K562 (cell line): ENCODE results near the gene MRPL48. TPM values are rescaled to one million over a fixed set of nuclear protein-coding genes. Genes with fewer than 3 reads are reported as not detected.

ENCODE experiments used
- ATAC-seq: fragments of 200-7000 bp; cut with Tn5 transposase; 3 replicates; pipeline ENCODE4 v1.9.1; 2020; ENCODE audit warnings: moderate library complexity
- BruUV-seq: library from RNA; stranded (reverse); fragments of 400-500 nt; replicated peaks from 2 replicates; lab custom pipeline; 2021; lab: Mats Ljungman, UMichigan
- CTCF ChIA-PET: fragments of 300-600 bp; formaldehyde crosslinking; extraction: SDS; loops from one replicate; lab custom pipeline; 2021; ENCODE audit warnings: low intra/inter-chr PET ratio; lab: Yijun Ruan, JAX
- POLR2A ChIA-PET: fragments of 300-600, 350-650 bp; sonication (Branson Sonifier 250); formaldehyde crosslinking; extraction: SDS; loops from one replicate; lab custom pipeline; 2021; ENCODE audit warnings: antibody characterized with exemption, inconsistent platforms; lab: Yijun Ruan, JAX
- DNase-seq, 4 experiments: peaks; one replicate each; pipeline versions ENCODE4 v3.0.0 to v3.0.0-alpha.2; 2011 to 2018; ENCODE audit warnings: low spot score in 3 of 4, mixed read lengths in 3 of 4; ENCODE audit errors: extremely low read depth in 1 of 4
- FAIRE-seq: peaks from 2 replicates; lab custom pipeline; 2011; peaks lifted over from hg19 to GRCh38; lab: Jason Lieb, UNC
- H2AFZ ChIP-seq: 2 replicates; pipeline ENCODE4 v1.6.0; 2011; ENCODE audit warnings: low read depth, low read length, control low read depth, inconsistent platforms
- H3K27ac ChIP-seq: fragments of 200-600 bp; 3 replicates; pipeline ENCODE4 v1.8.0; 2011; ENCODE audit warnings: low read depth, mild to moderate bottlenecking, control low read depth, inconsistent platforms, low read length, moderate library complexity, mixed read lengths; ENCODE audit errors: extremely low read depth
- H3K27me3 ChIP-seq, 2 experiments: fragments of 300-600 bp in 1 of 2; 2 replicates in 1 of 2; 3 replicates in 1 of 2; pipeline versions ENCODE4 v1.6.0 to v1.8.0; 2011; ENCODE audit warnings: inconsistent platforms in 2 of 2, low read length in 2 of 2, mild to moderate bottlenecking in 1 of 2, mixed read lengths in 1 of 2, moderate library complexity in 1 of 2; ENCODE audit not compliant: control insufficient read depth in 2 of 2, insufficient read depth in 2 of 2
- H3K36me3 ChIP-seq: fragments of 300-600 bp; 3 replicates; pipeline ENCODE4 v1.8.0; 2011; ENCODE audit warnings: mild to moderate bottlenecking, low read length, inconsistent platforms; ENCODE audit not compliant: control insufficient read depth, insufficient read depth
- H3K4me1 ChIP-seq, 2 experiments: fragments of 200-600 bp in 1 of 2; replicated peaks in 1 of 2; 2 replicates in 1 of 2; 3 replicates in 1 of 2; pipeline versions ENCODE4 v1.5.1 to v1.8.0; 2011; ENCODE audit warnings: inconsistent platforms in 2 of 2, low read length in 2 of 2, mild to moderate bottlenecking in 1 of 2, mixed read lengths in 1 of 2, moderate library complexity in 1 of 2; ENCODE audit not compliant: control insufficient read depth in 2 of 2, insufficient read depth in 2 of 2
- H3K4me2 ChIP-seq: 2 replicates; pipeline ENCODE4 v1.6.1; 2011; ENCODE audit warnings: low read length, control low read depth, inconsistent platforms, mixed read lengths; ENCODE audit not compliant: insufficient read depth
- H3K4me3 ChIP-seq: fragments of 200-600 bp; sonication (generic), shearing (Covaris generic); 2 replicates; pipeline ENCODE4 v1.5.1; 2016; ENCODE audit warnings: control low read depth, inconsistent platforms
- H3K79me2 ChIP-seq: fragments of 200-600 bp; 3 replicates; pipeline ENCODE4 v1.8.0; 2011; ENCODE audit warnings: low read length, inconsistent platforms; ENCODE audit not compliant: control insufficient read depth, insufficient read depth
- H3K9ac ChIP-seq, 2 experiments: 2 replicates each; pipeline versions ENCODE4 v1.6.0 to v1.6.1; 2011; ENCODE audit warnings: low read depth in 2 of 2, low read length in 2 of 2, control low read depth in 1 of 2, inconsistent platforms in 1 of 2, mild to moderate bottlenecking in 1 of 2, mixed read lengths in 1 of 2; ENCODE audit not compliant: insufficient read depth in 1 of 2
- H3K9me1 ChIP-seq: one replicate; pipeline ENCODE4 v1.6.0; 2011; ENCODE audit warnings: inconsistent platforms, mild to moderate bottlenecking, low read length, moderate library complexity; ENCODE audit not compliant: control insufficient read depth, insufficient read depth
- H3K9me3 ChIP-seq: replicated peaks from 2 replicates; pipeline ENCODE4 v1.5.1; 2011; ENCODE audit warnings: low read depth, low read length, inconsistent platforms; ENCODE audit not compliant: control insufficient read depth, insufficient read depth
- H4K20me1 ChIP-seq: replicated peaks from 2 replicates; pipeline ENCODE4 v1.6.1; 2011; ENCODE audit warnings: low read length, inconsistent platforms, mixed read lengths; ENCODE audit not compliant: control insufficient read depth, insufficient read depth
- ESRRB ChIP-seq: fragments of 250-450 bp; sonication (Bioruptor Pico); IDR thresholded peaks from 2 replicates; pipeline ENCODE4 v1.5.0; 2020; ENCODE audit warnings: mild to moderate bottlenecking, moderate library complexity, borderline replicate concordance
- FOXJ3 ChIP-seq: sonication (generic); formaldehyde crosslinking; IDR thresholded peaks from 2 replicates; pipeline ENCODE4 v1.4.0; 2020; ENCODE audit warnings: mild to moderate bottlenecking, missing genetic modification reagents
- HNRNPL ChIP-seq: fragments of 200-400 bp; formaldehyde crosslinking; IDR thresholded peaks from 2 replicates; pipeline ENCODE4 v1.6.1; 2017; ENCODE audit warnings: low read depth, mild to moderate bottlenecking, low read length
- KDM1A ChIP-seq, 2 experiments: fragments of 450-650 bp; IDR thresholded peaks; 2 replicates each; pipeline ENCODE4 v1.6.1; 2016; ENCODE audit warnings: mild to moderate bottlenecking in 2 of 2
- RBFOX2 ChIP-seq: fragments of 200-400 bp; formaldehyde crosslinking; IDR thresholded peaks from 2 replicates; pipeline ENCODE4 v1.6.1; 2017; ENCODE audit warnings: low read depth, mild to moderate bottlenecking, low read length, moderate library complexity
- TBL1XR1 ChIP-seq, 2 experiments: IDR thresholded peaks; 2 replicates each; pipeline ENCODE4 v1.6.1; 2012; ENCODE audit warnings: improper control_type of control experiment in 2 of 2, low read length in 2 of 2, mild to moderate bottlenecking in 1 of 2
- TFAM ChIP-seq: fragments of 250-450 bp; sonication (Bioruptor Pico); conservative IDR thresholded peaks from 2 replicates; pipeline ENCODE4 v1.5.0; 2021; ENCODE audit warnings: mild to moderate bottlenecking, moderate library complexity
- THAP12 ChIP-seq: fragments of 250-450 bp; sonication (Bioruptor Pico); IDR thresholded peaks from 2 replicates; pipeline ENCODE4 v1.9.0; 2021; ENCODE audit warnings: mild to moderate bottlenecking, inconsistent platforms
- THRAP3 ChIP-seq: fragments of 450-650 bp; IDR thresholded peaks from 2 replicates; pipeline ENCODE4 v1.6.1; 2016; ENCODE audit warnings: mild to moderate bottlenecking, inconsistent platforms, borderline replicate concordance
- ZFP36 ChIP-seq: fragments of 150-350 bp; IDR thresholded peaks from 2 replicates; pipeline ENCODE4 v1.6.1; 2018; ENCODE audit warnings: low read length, low read depth; ENCODE audit not compliant: partially characterized antibody
- ZNF280A ChIP-seq: fragments of 450-650 bp; IDR thresholded peaks from 2 replicates; pipeline ENCODE4 v1.6.1; 2018; ENCODE audit warnings: mild to moderate bottlenecking, low read depth; ENCODE audit not compliant: partially characterized antibody
- ZNF384 ChIP-seq: IDR thresholded peaks from 2 replicates; pipeline ENCODE4 v1.6.1; 2012; ENCODE audit warnings: low read depth, low read length, improper control_type of control experiment
- WGBS: fragments of 100-300 bp; shearing (Covaris generic); methylation state at CpG from one replicate; pipeline ENCODE4 v1.1.6; 2016; ENCODE audit warnings: low coverage, mixed read lengths; ENCODE audit not compliant: insufficient coverage; ENCODE audit errors: missing lambda C conversion rate; 5-methylcytosine and 5-hydroxymethylcytosine counted together
- in situ Hi-C: fragments of 300-500 bp; cut with MboI; formaldehyde crosslinking; loops from 4 replicates; pipeline ENCODE4 v1.15.0; 2018; ENCODE audit warnings: inconsistent platforms, mixed read lengths
- intact Hi-C: fragments of 100-400 bp; cut with micrococcal nuclease; formaldehyde crosslinking; loops from 2 replicates; pipeline ENCODE4 v1.14.2; 2022
- polyA plus RNA-seq, 8 experiments: library from polyadenylated mRNA; depleted of rRNA in 4 of 8; stranded (reverse) in 5 of 8; unstranded in 3 of 8; fragments of >200 nt; fragmentation: Nextera tagmentation in 2 of 8; fragmentation: Illumina TruSeq in 1 of 8; extraction: Ambion mirVana in 2 of 8; extraction: Trizol in 1 of 8; gene quantifications; 2 replicates each; pipeline versions ENCODE4 v1.2.1 to v1.2.3, GENCODE V29; 2011 to 2014; ENCODE audit warnings: inconsistent platforms in 1 of 8, missing spikeins in 1 of 8
- total RNA-seq, 7 experiments: library from RNA; depleted of rRNA in 6 of 7; stranded (reverse); fragments of >200 nt in 6 of 7; fragmentation: Illumina TruSeq in 2 of 7; extraction: Trizol in 2 of 7; gene quantifications; 2 replicates each; pipeline versions ENCODE4 v1.2.1 to v1.2.3, GENCODE V29; 2011 to 2021; ENCODE audit warnings: low replicate concordance in 1 of 7

Gene MRPL48
- total and polyA plus RNA-seq, 9 of the 15 experiments (the other 6 are each of a cell fraction or from before 2014, with no cell fraction given), result 66.0 to 237 (median 104) TPM

GRCh38 chr11:73872749-73873357 is 85.2 kb downstream of the MRPL48 start:
- no TSS peak for BruUV-seq
- peaks cover 49% of the 10 kb centered on the region for H3K79me2 ChIP-seq
- no peaks in the 10 kb centered on the region for H3K27me3 ChIP-seq
- H3K4me3 ChIP-seq, result no peak overlapping the region
- DNase-seq, result no peak
- H3K4me2 ChIP-seq, result no peak overlapping the region
- 99% methylated on average over 9 of the region's 9 CpGs for WGBS
- intact Hi-C loops, result loop anchor here (10.0 kb wide), 1 partner anchor 108 kb away; the partner anchor contains the start of gene RAB6A
- H3K4me1 ChIP-seq, result peaks cover 3 to 6% of the 10 kb centered on the region in 2 experiments; a peak in 3 of 5 replicates
- H3K9me3 ChIP-seq, result no peaks in the 10 kb centered on the region
- POLR2A ChIA-PET, result interaction anchor here (1.2 to 1.4 kb wide), 2 partner anchors 8 to 10 kb away, joined by 3 to 4 read pairs; no protein-coding TSS in a partner anchor
- H4K20me1 ChIP-seq, result no peaks in the 10 kb centered on the region
- H3K9me1 ChIP-seq, result peaks cover 3% of the 10 kb centered on the region
- no peak for FAIRE-seq
- no peak overlapping the region for H3K27ac ChIP-seq
- no peak overlapping the region for H3K9ac ChIP-seq
- TF ChIP-seq ESRRB (no peak), TFAM (no peak), RBFOX2 (0 out of 2 replicates have a peak, but pooled peaks have one; percentile 29), THRAP3 (no peak)
- in situ Hi-C loops, result no loop called here
- no peak overlapping the region for H2AFZ ChIP-seq
- ATAC-seq, result no peak
- H3K36me3 ChIP-seq, result peaks cover 53% of the 10 kb centered on the region
- CTCF ChIA-PET, result no interaction called here

- BruUV-seq, result no TSS peak
- Histone ChIP-seq H3K27me3 (no peaks in the 10 kb centered on the region), H3K79me2 (peaks cover 65% of the 10 kb centered on the region), H3K9me3 (no peaks in the 10 kb centered on the region), H3K4me2 (peak overlapping the region; percentile 100), H3K9me1 (peaks cover 3% of the 10 kb centered on the region), H3K9ac (peak overlapping the region; percentile 47 to 94), H2AFZ (no peak overlapping the region), H3K4me3 (peak overlapping the region; percentile 67), H3K36me3 (peaks cover 52% of the 10 kb centered on the region), H3K4me1 (peaks cover 3 to 12% of the 10 kb centered on the region in 2 experiments; a peak in 4 of 5 replicates), H4K20me1 (no peaks in the 10 kb centered on the region), H3K27ac (peak overlapping the region; percentile 92)
- DNase-seq (no peak), FAIRE-seq (no peak), ATAC-seq (no peak)
- in situ Hi-C loops, result no loop called here
- WGBS, result 12% methylated on average over 1 of the region's 1 CpG
- ChIA-PET POLR2A (no interaction called here), CTCF (no interaction called here)
- intact Hi-C loops, result loop anchor here (10.0 kb wide), 1 partner anchor 111 kb away; the partner anchor contains the start of gene RAB6A
- no peak for TF ChIP-seq FOXJ3 (CRISPR knock-in tag)
- no peak for TF ChIP-seq KDM1A (IDR thresholded peaks at IDR 0.05)
- TF ChIP-seq ZFP36, result peak; percentile 63
- no peak for TF ChIP-seq THAP12 (CRISPR knock-in tag)
- no peak for TF ChIP-seq HNRNPL
- TF ChIP-seq TBL1XR1 (IDR thresholded peaks at IDR 0.05; ENCODE audit: low read length in 2 of 2), result no peak
- TF ChIP-seq ZNF280A, result no peak
- TF ChIP-seq ZNF384, result peak; percentile 45; the same call in 1 of the 2 replicates
Observed at GRCh38 chr11:73875380-73875779, 87.7 kb downstream of the MRPL48 start.
